Mononuclear cell (primary cell): ENCODE results near the gene RCAN2. TPM values are rescaled to one million over a fixed set of nuclear protein-coding genes. Genes with fewer than 3 reads are reported as not detected.
"Not testable (repeated sequence)": the region's sequence is repeated elsewhere in the genome, so short reads cannot be mapped to it uniquely, and the experiment has no call there.

Experiments
- H3K27me3 ChIP-seq: 2 replicates; pipeline ENCODE4 v1.6.0; 2011; ENCODE audit warnings: low read length, control low read depth; ENCODE audit not compliant: insufficient read depth
- H3K4me1 ChIP-seq: 2 replicates; pipeline ENCODE4 v1.5.1; 2011; ENCODE audit warnings: mild to moderate bottlenecking, low read length, control low read depth; ENCODE audit not compliant: insufficient read depth
- H3K4me3 ChIP-seq: 2 replicates; pipeline ENCODE4 v1.5.1; 2011; ENCODE audit warnings: mild to moderate bottlenecking, low read length, moderate library complexity
- H3K9me3 ChIP-seq: 2 replicates; pipeline ENCODE4 v1.5.1; 2011; ENCODE audit warnings: low read depth, mild to moderate bottlenecking, control low read depth, low read length
- total RNA-seq: library from RNA; depleted of rRNA; stranded (reverse); fragments of >200 nt; gene quantifications from one replicate; pipeline ENCODE4 v1.2.3, GENCODE V29; 2012

The RCAN2 gene
- total RNA-seq, 1 donor = not detected

- no peaks in the 10 kb centered on the region for H3K9me3 ChIP-seq
Measured at GRCh38 chr6:46393940-46394337, 97.3 kb downstream of the RCAN2 start.

GRCh38 chr6:46393161-46393939 is 97.9 kb downstream of the RCAN2 start:
- Histone ChIP-seq H3K4me3 (no peak overlapping the region), H3K9me3 (no peaks in the 10 kb centered on the region), H3K27me3 (no peaks in the 10 kb centered on the region), H3K4me1 (no peaks in the 10 kb centered on the region)

More at GRCh38 chr6:46393940-46394337, 97.3 kb downstream of the RCAN2 start:
- H3K4me3 ChIP-seq = no peak overlapping the region
- no peaks in the 10 kb centered on the region for H3K4me1 ChIP-seq
- no peaks in the 10 kb centered on the region for H3K27me3 ChIP-seq

GRCh38 chr6:46392294-46392693 is 99.0 kb downstream of the RCAN2 start:
- Histone ChIP-seq H3K4me1 (no peaks in the 10 kb centered on the region), H3K4me3 (no peak overlapping the region), H3K27me3 (no peaks in the 10 kb centered on the region), H3K9me3 (no peaks in the 10 kb centered on the region)

- H3K4me3 ChIP-seq = no peak overlapping the region
- H3K9me3 ChIP-seq = no peaks in the 10 kb centered on the region
Measured at GRCh38 chr6:46390153-46390876, 100.9 kb downstream of the RCAN2 start.

GRCh38 chr6:46387728-46388127 is 103.5 kb downstream of the RCAN2 start:
- not testable (repeated sequence) for H3K4me3 ChIP-seq, H3K4me1 ChIP-seq, H3K9me3 ChIP-seq, H3K27me3 ChIP-seq

More at GRCh38 chr6:46390153-46390876, 100.9 kb downstream of the RCAN2 start:
- H3K4me1 ChIP-seq = no peaks in the 10 kb centered on the region
- H3K27me3 ChIP-seq = no peaks in the 10 kb centered on the region

GRCh38 chr6:46381579-46381978 is 109.7 kb downstream of the RCAN2 start:
- peaks cover 14% of the 10 kb centered on the region for H3K4me1 ChIP-seq
- H3K9me3 ChIP-seq = no peaks in the 10 kb centered on the region
- no peak overlapping the region for H3K4me3 ChIP-seq
- no peaks in the 10 kb centered on the region for H3K27me3 ChIP-seq

- peaks cover 19% of the 10 kb centered on the region for H3K4me1 ChIP-seq
- no peaks in the 10 kb centered on the region for H3K9me3 ChIP-seq
- H3K27me3 ChIP-seq = no peaks in the 10 kb centered on the region
- H3K4me3 ChIP-seq = no peak overlapping the region
Measured at GRCh38 chr6:46381057-46381456, 110.2 kb downstream of the RCAN2 start.

- no peak overlapping the region for H3K4me3 ChIP-seq
- H3K27me3 ChIP-seq = no peaks in the 10 kb centered on the region
- peaks cover 20% of the 10 kb centered on the region for H3K4me1 ChIP-seq
- H3K9me3 ChIP-seq = no peaks in the 10 kb centered on the region
Measured at GRCh38 chr6:46380152-46380807, 111.0 kb downstream of the RCAN2 start.

GRCh38 chr6:46378882-46379416 is 112.3 kb downstream of the RCAN2 start:
- no peak overlapping the region for H3K4me3 ChIP-seq
- peaks cover 20% of the 10 kb centered on the region for H3K4me1 ChIP-seq
- no peaks in the 10 kb centered on the region for H3K27me3 ChIP-seq
- H3K9me3 ChIP-seq = no peaks in the 10 kb centered on the region

GRCh38 chr6:46378161-46378881 is 112.9 kb downstream of the RCAN2 start:
- no peaks in the 10 kb centered on the region for H3K9me3 ChIP-seq
- H3K27me3 ChIP-seq = no peaks in the 10 kb centered on the region
- H3K4me1 ChIP-seq = peaks cover 20% of the 10 kb centered on the region
- no peak overlapping the region for H3K4me3 ChIP-seq

- H3K27me3 ChIP-seq = no peaks in the 10 kb centered on the region
- H3K4me3 ChIP-seq = no peak overlapping the region
- no peaks in the 10 kb centered on the region for H3K9me3 ChIP-seq
- H3K4me1 ChIP-seq = peaks cover 20% of the 10 kb centered on the region
Measured at GRCh38 chr6:46377209-46377608, 114.0 kb downstream of the RCAN2 start.

GRCh38 chr6:46376562-46377061 is 114.6 kb downstream of the RCAN2 start:
- Histone ChIP-seq H3K9me3 (no peaks in the 10 kb centered on the region), H3K4me3 (no peak overlapping the region), H3K27me3 (no peaks in the 10 kb centered on the region), H3K4me1 (peaks cover 20% of the 10 kb centered on the region)

GRCh38 chr6:46370622-46371021 is 120.6 kb downstream of the RCAN2 start:
- H3K27me3 ChIP-seq = no peaks in the 10 kb centered on the region
- H3K4me1 ChIP-seq = no peaks in the 10 kb centered on the region
- no peak overlapping the region for H3K4me3 ChIP-seq
- H3K9me3 ChIP-seq = no peaks in the 10 kb centered on the region

- H3K9me3 ChIP-seq = no peaks in the 10 kb centered on the region
Measured at GRCh38 chr6:46368169-46368536, 123.1 kb downstream of the RCAN2 start.

More at GRCh38 chr6:46368169-46368536, 123.1 kb downstream of the RCAN2 start:
- Histone ChIP-seq H3K4me1 (no peaks in the 10 kb centered on the region), H3K4me3 (no peak overlapping the region), H3K27me3 (no peaks in the 10 kb centered on the region)
